ENCODE results near the gene GRIN3B. TPM values are rescaled to one million over a fixed set of nuclear protein-coding genes. Genes with fewer than 3 reads are reported as not detected.

The GRIN3B gene
- total and polyA plus RNA-seq, 2 of the 8 experiments (the other 6 are each of a cell fraction or from before 2014, with no cell fraction given): 0.45 to 1.0 TPM

DNA sequence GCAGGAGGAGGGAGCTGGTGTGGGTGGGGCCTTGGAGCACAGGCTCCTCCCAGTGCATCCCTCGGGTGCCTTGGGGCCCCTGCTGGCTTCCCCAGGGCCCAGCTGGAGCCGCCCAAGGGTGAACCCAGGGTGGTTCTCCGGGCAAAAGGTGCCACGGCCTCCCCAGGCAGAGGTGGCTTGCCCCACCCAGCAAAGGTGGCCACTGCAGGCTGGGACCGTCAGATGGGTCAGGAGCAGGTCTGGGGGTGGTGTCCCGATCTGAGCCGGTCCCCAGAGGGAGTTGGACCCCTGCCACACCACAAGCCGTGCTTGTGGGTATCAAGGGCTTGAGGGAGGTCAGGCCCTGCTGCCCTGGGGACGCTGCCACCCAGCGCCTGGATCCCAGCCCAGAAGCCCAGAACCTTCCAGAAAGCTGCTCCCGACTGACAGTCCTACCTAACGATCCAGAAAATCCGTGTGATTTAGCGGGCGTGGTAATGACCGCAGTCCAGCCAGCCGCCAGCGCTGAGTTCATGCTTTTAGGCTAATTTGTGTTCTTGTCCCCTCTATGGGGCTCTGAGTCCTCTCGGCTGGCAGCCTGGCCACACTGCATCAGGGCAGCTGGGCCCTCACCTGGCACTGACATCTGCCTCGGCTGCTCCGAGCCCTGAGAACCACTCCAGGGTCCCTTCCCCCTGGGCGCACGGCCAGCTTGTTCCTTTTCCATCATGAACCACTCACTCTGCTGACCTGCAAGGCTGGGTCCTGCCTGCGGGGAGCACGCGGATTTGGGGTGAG is 5.0 kb upstream of the GRIN3B start:
- Histone ChIP-seq H3K79me2 (ENCODE audit: control insufficient read depth in 1 of 2, insufficient read depth in 2 of 2, low read length in 2 of 2) (no peaks in the 10 kb centered on the region), H4K20me1 (replicated peaks in 1 of 2; ENCODE audit: control insufficient read depth in 1 of 2, insufficient read depth in 2 of 2, low read length in 2 of 2) (peaks cover 7 to 18% of the 10 kb centered on the region in 2 experiments), H3K9ac (replicated peaks in 1 of 4; ENCODE audit: extremely low read depth in 1 of 4, low read depth in 3 of 4, low read length in 3 of 4) (no peak overlapping the region), H2BK12ac (ENCODE audit: low read depth, low read length) (no peak overlapping the region), H2BK5ac (ENCODE audit: low read depth, low read length) (no peak overlapping the region), H3K56ac (replicated peaks; ENCODE audit: insufficient read length, low read depth, low read length) (no peak overlapping the region), H3K4me1 (replicated peaks in 1 of 4; ENCODE audit: control insufficient read depth in 3 of 4, insufficient read depth in 4 of 4, low read length in 3 of 4) (peaks cover 0 to 7% (median 4%) of the 10 kb centered on the region in 4 experiments; a peak in 3 of 7 replicates), H4K5ac (ENCODE audit: insufficient read length, low read depth, low read length) (no peak overlapping the region), H3K36me3 (ENCODE audit: control insufficient read depth in 2 of 4, insufficient read depth in 4 of 4, low read length in 3 of 4) (peaks cover 2 to 24% (median 7%) of the 10 kb centered on the region in 4 experiments; a peak in 5 of 8 replicates), H3K18ac (ENCODE audit: extremely low read depth, low read length) (no peak overlapping the region), H3K27me3 (replicated peaks in 1 of 4; ENCODE audit: control insufficient read depth in 3 of 4, extremely low read depth in 1 of 4, insufficient read depth in 3 of 4, low read length in 3 of 4) (peaks cover 0 to 19% (median 7%) of the 10 kb centered on the region in 4 experiments; a peak in 5 of 7 replicates), H3K23me2 (ENCODE audit: low read depth, low read length) (peaks cover 2% of the 10 kb centered on the region; the same call in 1 of the 2 replicates), H2BK120ac (replicated peaks; ENCODE audit: low read depth, low read length) (no peak overlapping the region), H3K27ac (ENCODE audit: low read depth, low read length) (no peak overlapping the region), H4K8ac (ENCODE audit: extremely low read depth, insufficient read depth, low read length) (no peak overlapping the region; the same call in 1 of the 2 replicates), H3K4me2 (ENCODE audit: insufficient read depth in 1 of 2, low read depth in 2 of 2, low read length in 2 of 2) (no peak overlapping the region; a peak in 1 of 4 replicates), H3K23ac (ENCODE audit: insufficient read length) (no peak overlapping the region), H2AK5ac (ENCODE audit: low read depth, low read length) (no peak overlapping the region), H3K79me1 (ENCODE audit: low read depth, low read length) (no peaks in the 10 kb centered on the region; the same call in 1 of the 2 replicates), H2BK15ac (ENCODE audit: low read length) (no peak overlapping the region), H3K4ac (replicated peaks; ENCODE audit: insufficient read length, low read depth, low read length) (no peak overlapping the region), H4K91ac (replicated peaks; ENCODE audit: insufficient read length, low read length) (no peak overlapping the region), H3K9me3 (ENCODE audit: insufficient read depth in 2 of 2, low read depth in 1 of 2, low read length in 1 of 2) (no peaks in the 10 kb centered on the region), H3K14ac (ENCODE audit: insufficient read length) (no peak overlapping the region), H2AFZ (ENCODE audit: low read length) (no peak overlapping the region), H3K4me3 (ENCODE audit: extremely low read depth in 1 of 4, insufficient read depth in 2 of 4, low read depth in 3 of 4, low read length in 4 of 4) (no peak overlapping the region), H2BK20ac (ENCODE audit: low read length) (no peak overlapping the region)
- DNase-seq (ENCODE audit: low read depth in 1 of 2, low spot score in 2 of 2): no peak
- ChIA-PET POLR2A (ENCODE audit: partially characterized antibody) (interaction anchor here (0.6 to 7.3 kb wide), 11 partner anchors 10 to 1666 kb away, joined by 3 to 81 read pairs (median 4); partner anchors contain the start of genes ABCA7 and WDR18), CTCF (ENCODE audit: partially characterized antibody) (interaction anchor here (0.6 to 3.4 kb wide), 8 partner anchors 9 to 249 kb away, joined by 3 to 13 read pairs (median 3); partner anchors contain the start of gene CNN2)
- WGBS, 2 experiments (ENCODE audit: extremely low coverage in 1 of 2, insufficient coverage in 1 of 2, insufficient read length in 1 of 2, insufficient replicate concordance in 2 of 2, low coverage in 1 of 2, low lambda C conversion rate in 2 of 2, missing lambda C conversion rate in 1 of 2): 93% methylated on average over 22 of the region's 26 CpGs; no CpG with 5 or more reads in 1 of the 2 experiments
- no peak for FAIRE-seq
- TF ChIP-seq CEBPB (IDR thresholded peaks at IDR 0.05; ENCODE audit: low read depth, low read length) (no peak), TCF12 (IDR thresholded peaks at IDR 0.05; ENCODE audit: low read depth, low read length) (no peak), RBBP5 (IDR thresholded peaks at IDR 0.05; ENCODE audit: borderline replicate concordance, low read depth, low read length) (no peak), KDM1A (IDR thresholded peaks at IDR 0.05; ENCODE audit: borderline replicate concordance, low read length) (no peak), SIRT6 (IDR thresholded peaks at IDR 0.05; ENCODE audit: low read length) (no peak), NANOG (IDR thresholded peaks at IDR 0.05; ENCODE audit: insufficient read depth, low read depth, low read length, poor library complexity, severe bottlenecking) (no peak), EP300 (IDR thresholded peaks at IDR 0.05; ENCODE audit: borderline replicate concordance in 1 of 2, low read depth in 2 of 2, low read length in 2 of 2) (no peak), EZH2 (IDR thresholded peaks at IDR 0.05; ENCODE audit: low read depth, low read length, severe bottlenecking) (no peak)

All from H1 (cell line).